ENCODE data around the gene AMER1. TPM values are rescaled to one million over a fixed set of nuclear protein-coding genes. Genes with fewer than 3 reads are reported as not detected.

The AMER1 gene
- total RNA-seq, 1 experiment from 2014 or later: 3.9 TPM

DNA sequence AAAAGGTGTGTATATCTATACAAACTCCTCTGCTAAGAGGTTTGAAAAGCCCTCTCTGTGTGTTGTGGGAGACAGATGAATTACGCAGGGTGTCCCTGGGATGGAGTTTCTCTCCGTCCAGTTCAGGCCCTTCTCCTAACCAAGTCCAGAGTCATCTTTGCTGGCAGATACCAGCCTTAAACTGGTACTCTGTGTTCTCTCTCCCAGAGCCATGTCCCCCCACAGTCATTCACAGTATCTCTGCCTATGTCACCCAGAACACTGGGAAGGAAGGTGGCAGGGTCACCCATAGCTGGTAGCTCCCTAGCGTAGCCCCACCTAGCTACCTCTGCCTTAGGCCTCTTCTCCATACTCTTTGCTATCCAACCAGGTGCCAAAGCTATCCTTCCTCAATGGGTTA, 8.9 kb downstream of the AMER1 start:
- no TSS peak for BruUV-seq (replicated peaks)
- DNase-seq (no peak), ATAC-seq (no peak)
- H3F3A ChIP-seq (ENCODE audit: low read length, unreplicated experiment): no peaks in the 10 kb centered on the region
- ChIA-PET POLR2A (ENCODE audit: unreplicated experiment) (no interaction called here), CTCF (no interaction called here)
- intact Hi-C loops (cut with micrococcal nuclease): no loop called here
- no peaks in the 10 kb centered on the region for H3K27me3 ChIP-seq (ENCODE audit: low read length)
- no peaks in the 10 kb centered on the region for H3K36me3 ChIP-seq (ENCODE audit: low read depth, low read length)
- no peak overlapping the region for H3K9ac ChIP-seq (ENCODE audit: low read length)
- TF ChIP-seq EZH2phosphoT487 (IDR thresholded peaks at IDR 0.05; ENCODE audit: borderline replicate concordance, low read length): no peak
- TF ChIP-seq EZH2 (IDR thresholded peaks at IDR 0.05; ENCODE audit: low read length, unreplicated experiment): no peak
- no peaks in the 10 kb centered on the region for H4K20me1 ChIP-seq (ENCODE audit: low read length)
- H2AFZ ChIP-seq (ENCODE audit: low read length): no peak overlapping the region
- no peaks in the 10 kb centered on the region for H3K4me1 ChIP-seq (ENCODE audit: insufficient read depth, low read length)
- no peaks in the 10 kb centered on the region for H3K9me2 ChIP-seq (replicated peaks; ENCODE audit: low read length)
- H3K9me3 ChIP-seq (ENCODE audit: low read length): no peaks in the 10 kb centered on the region
- H3K79me2 ChIP-seq (ENCODE audit: low read length): no peaks in the 10 kb centered on the region; the same call in 1 of the 2 replicates
- H3K27ac ChIP-seq (ENCODE audit: low read length): no peak overlapping the region
- H3K4me2 ChIP-seq (ENCODE audit: low read length): no peak overlapping the region
- H3K4me3 ChIP-seq (ENCODE audit: low read length): no peak overlapping the region

DNA sequence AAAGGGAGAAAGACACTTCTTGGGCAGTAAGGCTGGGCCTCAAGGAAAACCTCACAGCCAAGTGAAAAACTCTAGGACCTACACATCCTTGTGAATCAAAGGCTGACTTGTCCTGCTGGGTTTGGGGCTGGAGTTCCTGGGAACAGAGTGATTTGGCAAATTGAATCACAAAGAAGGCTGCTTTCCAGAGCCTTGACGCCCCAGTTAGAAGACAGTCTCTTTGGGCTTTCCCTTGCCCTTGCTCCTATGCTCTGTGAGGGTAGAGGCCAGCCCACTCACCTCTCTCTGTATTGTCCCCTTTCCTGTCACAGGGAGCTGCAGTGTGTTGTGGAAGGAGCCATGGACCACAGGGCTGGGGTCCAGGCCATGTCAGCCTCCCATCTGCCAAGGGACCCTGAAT, 9.6 kb downstream of the AMER1 start:
- H3K4me3 ChIP-seq (ENCODE audit: low read length): no peak overlapping the region
- no peak overlapping the region for H3K9ac ChIP-seq (ENCODE audit: low read length)
- no peaks in the 10 kb centered on the region for H4K20me1 ChIP-seq (ENCODE audit: low read length)
- TF ChIP-seq, protein P1, sequence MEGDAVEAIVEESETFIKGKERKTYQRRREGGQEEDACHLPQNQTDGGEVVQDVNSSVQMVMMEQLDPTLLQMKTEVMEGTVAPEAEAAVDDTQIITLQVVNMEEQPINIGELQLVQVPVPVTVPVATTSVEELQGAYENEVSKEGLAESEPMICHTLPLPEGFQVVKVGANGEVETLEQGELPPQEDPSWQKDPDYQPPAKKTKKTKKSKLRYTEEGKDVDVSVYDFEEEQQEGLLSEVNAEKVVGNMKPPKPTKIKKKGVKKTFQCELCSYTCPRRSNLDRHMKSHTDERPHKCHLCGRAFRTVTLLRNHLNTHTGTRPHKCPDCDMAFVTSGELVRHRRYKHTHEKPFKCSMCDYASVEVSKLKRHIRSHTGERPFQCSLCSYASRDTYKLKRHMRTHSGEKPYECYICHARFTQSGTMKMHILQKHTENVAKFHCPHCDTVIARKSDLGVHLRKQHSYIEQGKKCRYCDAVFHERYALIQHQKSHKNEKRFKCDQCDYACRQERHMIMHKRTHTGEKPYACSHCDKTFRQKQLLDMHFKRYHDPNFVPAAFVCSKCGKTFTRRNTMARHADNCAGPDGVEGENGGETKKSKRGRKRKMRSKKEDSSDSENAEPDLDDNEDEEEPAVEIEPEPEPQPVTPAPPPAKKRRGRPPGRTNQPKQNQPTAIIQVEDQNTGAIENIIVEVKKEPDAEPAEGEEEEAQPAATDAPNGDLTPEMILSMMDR (conservative IDR thresholded peaks at IDR 0.05; ENCODE audit: low read depth, low read length): no peak
- TF ChIP-seq EZH2phosphoT487 (IDR thresholded peaks at IDR 0.05; ENCODE audit: borderline replicate concordance, low read length) (no peak), EZH2 (IDR thresholded peaks at IDR 0.05; ENCODE audit: low read length, unreplicated experiment) (no peak)
- CTCF ChIA-PET: no interaction called here
- no peaks in the 10 kb centered on the region for H3K9me2 ChIP-seq (replicated peaks; ENCODE audit: low read length)
- H3K27ac ChIP-seq (ENCODE audit: low read length): no peak overlapping the region
- ATAC-seq: no peak
- no peak overlapping the region for H3K4me2 ChIP-seq (ENCODE audit: low read length)
- H3K79me2 ChIP-seq (ENCODE audit: low read length): no peaks in the 10 kb centered on the region
- no peaks in the 10 kb centered on the region for H3F3A ChIP-seq (ENCODE audit: low read length, unreplicated experiment)
- no peak for DNase-seq
- no peak overlapping the region for H2AFZ ChIP-seq (ENCODE audit: low read length)
- H3K36me3 ChIP-seq (ENCODE audit: low read depth, low read length): no peaks in the 10 kb centered on the region
- no peaks in the 10 kb centered on the region for H3K9me3 ChIP-seq (ENCODE audit: low read length)
- H3K4me1 ChIP-seq (ENCODE audit: insufficient read depth, low read length): no peaks in the 10 kb centered on the region
- no TSS peak for BruUV-seq (replicated peaks)
- POLR2A ChIA-PET (ENCODE audit: unreplicated experiment): no interaction called here
- intact Hi-C loops (cut with micrococcal nuclease): no loop called here
- H3K27me3 ChIP-seq (ENCODE audit: low read length): no peaks in the 10 kb centered on the region

DNA sequence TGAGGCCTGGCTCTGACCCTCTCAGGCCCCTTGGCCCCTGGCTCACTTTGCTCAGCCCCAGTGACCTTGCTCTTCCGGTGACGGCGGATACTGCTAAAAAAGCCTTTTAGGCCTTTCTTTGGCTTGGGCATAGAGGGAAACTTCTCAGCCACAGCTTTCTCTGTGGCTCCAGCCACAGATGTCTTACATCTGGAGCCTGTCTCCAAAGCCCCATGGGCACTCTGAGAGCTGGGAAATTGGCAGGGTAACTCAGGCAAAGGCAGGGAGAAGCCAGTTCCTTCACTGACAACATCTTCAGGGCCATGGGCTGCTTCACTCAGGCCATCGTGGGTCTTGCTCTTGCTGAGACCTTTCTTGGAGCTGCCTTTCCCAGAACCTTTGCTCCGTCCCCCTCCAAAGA, 12.8 kb downstream of the AMER1 start:
- no peak for ATAC-seq
- H3K9ac ChIP-seq (ENCODE audit: low read length): no peak overlapping the region

More for the DNA sequence above, 12.8 kb downstream of the AMER1 start:
- Histone ChIP-seq H3K27me3 (ENCODE audit: low read length) (no peaks in the 10 kb centered on the region), H4K20me1 (ENCODE audit: low read length) (no peaks in the 10 kb centered on the region), H3K4me1 (ENCODE audit: insufficient read depth, low read length) (no peaks in the 10 kb centered on the region), H2AFZ (ENCODE audit: low read length) (no peak overlapping the region), H3K9me2 (replicated peaks; ENCODE audit: low read length) (no peaks in the 10 kb centered on the region), H3K4me3 (ENCODE audit: low read length) (no peak overlapping the region), H3K9me3 (ENCODE audit: low read length) (no peaks in the 10 kb centered on the region), H3F3A (ENCODE audit: low read length, unreplicated experiment) (no peaks in the 10 kb centered on the region), H3K4me2 (ENCODE audit: low read length) (no peak overlapping the region), H3K36me3 (ENCODE audit: low read depth, low read length) (no peaks in the 10 kb centered on the region), H3K27ac (ENCODE audit: low read length) (no peak overlapping the region), H3K79me2 (ENCODE audit: low read length) (no peaks in the 10 kb centered on the region)
- BruUV-seq (replicated peaks): no TSS peak
- CTCF ChIA-PET: no interaction called here
- TF ChIP-seq EZH2phosphoT487 (IDR thresholded peaks at IDR 0.05; ENCODE audit: borderline replicate concordance, low read length) (no peak), EZH2 (IDR thresholded peaks at IDR 0.05; ENCODE audit: low read length, unreplicated experiment) (no peak)
- TF ChIP-seq, protein P1 (conservative IDR thresholded peaks at IDR 0.05; ENCODE audit: low read depth, low read length): no peak
- no peak for DNase-seq
- intact Hi-C loops (cut with micrococcal nuclease): no loop called here
- POLR2A ChIA-PET (ENCODE audit: unreplicated experiment): no interaction called here

Measured in PC-3 (cell line).